Spleen (tissue), 7 donors: ENCODE measurements around the gene PPP1R3G.

Experiments used
- POLR2AphosphoS5 ChIP-seq, 3 donors: sonication (generic); formaldehyde crosslinking; IDR thresholded peaks; one replicate each; pipeline ENCODE4 v1.5.1; 2017; ENCODE audit warnings: antibody characterized with exemption in 3 of 3
- TF ChIP-seq, protein P1 (sequence below), 11 experiments: fragments of 200-600 bp in 7 of 11; fragments of 450-650 bp in 4 of 11; sonication (generic) in 4 of 11; IDR thresholded peaks in 8 of 11; conservative IDR thresholded peaks in 3 of 11; 1 replicate in 7 of 11; 2 replicates in 4 of 11; pipeline versions ENCODE4 v1.4.0 to v1.8.0; 2016 to 2021; ENCODE audit warnings: antibody characterized with exemption in 11 of 11, inconsistent platforms in 4 of 11, mild to moderate bottlenecking in 1 of 11
- donor health status: DM: no; HTN: no; CAD: no; lungs with moderate emphysema.
- donor health status: DM: no; HTN: no; CAD: no.
- donor health status: DM: no; HTN: no; CAD: no.

DNA sequence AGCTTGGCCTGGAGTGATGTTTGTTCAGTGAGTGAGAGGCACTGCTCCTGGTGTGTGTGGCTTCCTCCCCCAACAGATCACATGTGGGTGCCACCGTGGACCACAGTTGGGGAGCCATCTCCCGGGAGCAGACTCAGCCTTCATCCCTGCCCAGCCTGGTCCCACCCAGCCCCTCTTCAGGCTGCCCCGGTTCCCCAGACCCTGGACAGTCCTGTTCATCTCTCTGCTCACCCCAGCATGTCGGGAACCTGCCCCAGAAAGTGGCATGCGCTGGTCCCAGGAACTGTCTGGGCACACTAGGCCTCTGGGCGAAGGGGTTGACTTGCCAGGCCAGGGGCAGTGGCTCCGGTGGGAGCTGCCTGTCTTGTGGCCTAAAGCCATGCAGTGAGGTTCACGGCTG, 21.5 kb upstream of the PPP1R3G start:
- TF ChIP-seq POLR2AphosphoS5 (IDR thresholded peaks at IDR 0.05) = no peak
- TF ChIP-seq, protein P1, sequence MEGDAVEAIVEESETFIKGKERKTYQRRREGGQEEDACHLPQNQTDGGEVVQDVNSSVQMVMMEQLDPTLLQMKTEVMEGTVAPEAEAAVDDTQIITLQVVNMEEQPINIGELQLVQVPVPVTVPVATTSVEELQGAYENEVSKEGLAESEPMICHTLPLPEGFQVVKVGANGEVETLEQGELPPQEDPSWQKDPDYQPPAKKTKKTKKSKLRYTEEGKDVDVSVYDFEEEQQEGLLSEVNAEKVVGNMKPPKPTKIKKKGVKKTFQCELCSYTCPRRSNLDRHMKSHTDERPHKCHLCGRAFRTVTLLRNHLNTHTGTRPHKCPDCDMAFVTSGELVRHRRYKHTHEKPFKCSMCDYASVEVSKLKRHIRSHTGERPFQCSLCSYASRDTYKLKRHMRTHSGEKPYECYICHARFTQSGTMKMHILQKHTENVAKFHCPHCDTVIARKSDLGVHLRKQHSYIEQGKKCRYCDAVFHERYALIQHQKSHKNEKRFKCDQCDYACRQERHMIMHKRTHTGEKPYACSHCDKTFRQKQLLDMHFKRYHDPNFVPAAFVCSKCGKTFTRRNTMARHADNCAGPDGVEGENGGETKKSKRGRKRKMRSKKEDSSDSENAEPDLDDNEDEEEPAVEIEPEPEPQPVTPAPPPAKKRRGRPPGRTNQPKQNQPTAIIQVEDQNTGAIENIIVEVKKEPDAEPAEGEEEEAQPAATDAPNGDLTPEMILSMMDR (IDR thresholded peaks at IDR 0.05 in 8 of 11, conservative IDR thresholded peaks at IDR 0.05 in 3 of 11) = no peak
